Measurements from ENCODE around the gene IP6K1. TPM values are rescaled to one million over a fixed set of nuclear protein-coding genes. Genes with fewer than 3 reads are reported as not detected.
A peak's percentile ranks its signal among the peaks of the same experiment; 100 is the strongest.

The IP6K1 gene
- polyA plus RNA-seq, 4 donors = 14.8 to 27.1 (median 18.2) TPM

DNA sequence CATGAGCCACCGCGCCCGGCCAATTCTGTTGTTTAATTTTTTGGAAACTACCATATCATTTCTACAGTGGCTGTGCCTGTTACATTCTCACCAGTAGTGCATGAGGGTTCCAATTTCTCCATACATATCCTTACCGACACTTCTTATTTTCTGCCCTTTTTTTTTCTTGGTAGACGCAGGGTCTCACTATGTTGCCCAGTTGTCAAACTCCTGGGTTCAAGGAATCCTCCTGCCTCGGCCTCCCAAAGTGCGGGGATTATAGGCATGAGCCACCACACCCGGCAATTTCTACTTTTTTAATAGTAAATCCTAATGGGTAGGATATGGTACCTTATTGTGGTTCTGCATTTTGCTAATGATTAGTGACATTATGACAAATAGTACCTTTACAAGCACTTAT is 76.5 kb downstream of the IP6K1 start:
- FAIRE-seq (no peak), DNase-seq (no peak)
- Histone ChIP-seq H3K36me3 (ENCODE audit: control insufficient read depth in 3 of 3, insufficient read depth in 2 of 3, low read depth in 1 of 3, low read length in 3 of 3) (peaks cover 0 to 83% (median 6%) of the 10 kb centered on the region in 3 donors), H3K27me3 (ENCODE audit: control insufficient read depth in 3 of 3, insufficient read depth in 3 of 3, low read length in 3 of 3) (no peaks in the 10 kb centered on the region), H3K4me3 (ENCODE audit: low read depth in 1 of 3, low read length in 3 of 3) (no peak overlapping the region), H3K9me3 (ENCODE audit: control insufficient read depth in 2 of 2, insufficient read depth in 1 of 2, low read depth in 1 of 2, low read length in 1 of 2) (no peaks in the 10 kb centered on the region), H3K27ac (ENCODE audit: low read depth in 1 of 3, low read length in 2 of 3) (no peak overlapping the region), H3K4me1 (ENCODE audit: control insufficient read depth in 3 of 3, insufficient read depth in 2 of 3, low read depth in 1 of 3, low read length in 2 of 3) (peaks cover 0 to 4% (median 0%) of the 10 kb centered on the region in 3 donors)
- WGBS, 3 donors = 91 to 97% (median 96%) methylated on average over 8 of the region's 8 CpGs

DNA sequence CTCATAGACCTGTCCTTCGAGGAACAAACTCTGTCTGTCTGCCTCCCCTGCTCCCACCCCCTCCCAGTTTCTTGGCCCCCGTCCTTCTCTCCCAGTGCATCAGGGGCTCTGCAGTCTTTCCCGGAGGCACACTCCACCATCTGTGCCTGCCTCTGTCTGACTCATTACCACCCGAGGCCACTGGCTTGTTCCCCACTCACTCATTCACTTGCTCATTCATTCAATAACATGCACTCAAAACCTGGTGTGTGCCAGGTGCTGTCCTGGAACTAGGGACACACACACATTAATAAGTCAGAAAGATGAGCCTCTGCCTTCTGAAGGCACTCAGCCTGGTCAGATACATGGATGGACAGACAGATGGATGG is 79.2 kb downstream of the IP6K1 start:
- Histone ChIP-seq H3K27ac (ENCODE audit: low read depth in 1 of 3, low read length in 2 of 3) (no peak overlapping the region), H3K9me3 (ENCODE audit: control insufficient read depth in 2 of 2, insufficient read depth in 1 of 2, low read depth in 1 of 2, low read length in 1 of 2) (no peaks in the 10 kb centered on the region), H3K4me3 (ENCODE audit: low read depth in 1 of 3, low read length in 3 of 3) (no peak overlapping the region), H3K27me3 (ENCODE audit: control insufficient read depth in 3 of 3, insufficient read depth in 3 of 3, low read length in 3 of 3) (no peaks in the 10 kb centered on the region), H3K4me1 (ENCODE audit: control insufficient read depth in 3 of 3, insufficient read depth in 2 of 3, low read depth in 1 of 3, low read length in 2 of 3) (no peaks in the 10 kb centered on the region), H3K36me3 (ENCODE audit: control insufficient read depth in 3 of 3, insufficient read depth in 2 of 3, low read depth in 1 of 3, low read length in 3 of 3) (peaks cover 2 to 83% (median 11%) of the 10 kb centered on the region in 3 donors)
- WGBS, 3 donors = 78 to 90% (median 80%) methylated on average over 4 of the region's 4 CpGs
- DNase-seq (no peak), FAIRE-seq (no peak)

DNA sequence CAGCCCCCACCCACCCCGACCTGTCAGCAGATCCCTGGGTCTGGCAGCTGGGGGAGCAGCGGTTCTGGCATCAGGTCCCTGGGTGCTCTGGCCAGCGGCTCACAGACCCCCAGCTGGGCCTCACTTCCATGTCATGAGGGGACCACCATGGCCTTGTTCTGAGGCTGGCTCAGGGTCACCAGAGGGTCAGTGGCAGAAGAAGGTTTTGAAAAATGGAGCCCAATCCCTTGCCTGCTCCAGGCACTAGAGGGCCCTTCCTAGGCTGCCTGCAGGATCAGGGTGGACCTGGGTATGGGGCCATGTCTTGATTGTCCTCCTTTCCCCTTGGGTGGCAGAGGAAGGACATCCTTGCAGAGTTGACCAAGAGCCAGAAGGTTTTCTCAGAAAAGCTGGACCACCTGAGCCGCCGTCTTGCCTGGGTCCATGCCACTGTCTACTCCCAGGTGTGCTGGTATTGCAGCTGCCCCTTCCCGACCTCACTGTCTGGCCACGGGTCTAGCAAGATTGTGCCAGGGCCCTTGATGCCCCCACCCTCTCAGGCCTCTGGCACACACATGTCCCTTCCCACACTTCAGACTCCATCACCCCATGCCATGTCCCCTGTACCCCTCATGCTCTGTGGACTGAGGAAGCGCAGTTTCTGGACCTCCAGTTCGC is 79.8 kb downstream of the IP6K1 start:
- H3K9me3 ChIP-seq (ENCODE audit: control insufficient read depth in 2 of 2, insufficient read depth in 1 of 2, low read depth in 1 of 2, low read length in 1 of 2) = no peaks in the 10 kb centered on the region
- WGBS, 3 donors = 87 to 88% (median 87%) methylated on average over 9 of the region's 9 CpGs
- H3K27ac ChIP-seq (ENCODE audit: low read depth in 1 of 3, low read length in 2 of 3) = no peak overlapping the region
- H3K4me1 ChIP-seq (ENCODE audit: control insufficient read depth in 3 of 3, insufficient read depth in 2 of 3, low read depth in 1 of 3, low read length in 2 of 3) = no peaks in the 10 kb centered on the region
- FAIRE-seq (no peak), DNase-seq (no peak)
- H3K4me3 ChIP-seq (ENCODE audit: low read depth in 1 of 3, low read length in 3 of 3) = no peak overlapping the region
- H3K27me3 ChIP-seq (ENCODE audit: control insufficient read depth in 3 of 3, insufficient read depth in 3 of 3, low read length in 3 of 3) = no peaks in the 10 kb centered on the region
- H3K36me3 ChIP-seq (ENCODE audit: control insufficient read depth in 3 of 3, insufficient read depth in 2 of 3, low read depth in 1 of 3, low read length in 3 of 3) = peaks cover 3 to 83% (median 11%) of the 10 kb centered on the region in 3 donors

DNA sequence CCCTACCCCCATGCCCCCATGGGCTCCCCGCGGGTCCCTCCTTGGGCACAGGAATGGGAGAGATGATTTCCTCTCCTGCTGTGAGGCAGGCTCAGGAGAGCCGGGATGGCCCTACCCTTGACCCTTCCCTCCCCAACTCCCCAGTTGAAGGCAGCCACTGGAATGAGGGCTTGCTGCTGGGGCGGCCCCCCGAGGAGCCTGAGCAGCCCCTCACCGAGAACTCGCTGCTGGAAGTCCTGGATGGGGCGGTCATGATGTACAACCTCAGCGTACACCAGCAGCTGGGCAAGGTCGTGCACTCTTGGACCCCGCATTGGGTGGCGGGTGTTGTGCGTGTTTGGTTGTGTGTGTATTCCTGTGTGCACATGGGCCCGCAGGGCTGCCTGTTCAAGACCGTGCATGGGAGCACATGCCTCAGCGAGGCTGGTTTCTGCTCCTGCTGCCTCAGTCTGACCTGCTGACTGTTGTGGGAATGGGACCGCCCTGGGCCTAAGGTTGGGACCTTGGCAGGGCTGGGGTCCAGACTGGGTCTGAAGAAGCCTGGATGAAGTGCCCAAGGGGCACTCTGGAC is 80.9 kb downstream of the IP6K1 start:
- WGBS, 3 donors = 95 to 98% (median 96%) methylated on average over 17 of the region's 17 CpGs
- H3K9me3 ChIP-seq (ENCODE audit: control insufficient read depth in 2 of 2, insufficient read depth in 1 of 2, low read depth in 1 of 2, low read length in 1 of 2) = no peaks in the 10 kb centered on the region
- H3K4me1 ChIP-seq (ENCODE audit: control insufficient read depth in 3 of 3, insufficient read depth in 2 of 3, low read depth in 1 of 3, low read length in 2 of 3) = no peaks in the 10 kb centered on the region
- no peak for DNase-seq
- no peak for FAIRE-seq
- H3K4me3 ChIP-seq (ENCODE audit: low read depth in 1 of 3, low read length in 3 of 3) = no peak overlapping the region
- H3K27me3 ChIP-seq (ENCODE audit: control insufficient read depth in 3 of 3, insufficient read depth in 3 of 3, low read length in 3 of 3) = no peaks in the 10 kb centered on the region
- H3K36me3 ChIP-seq (ENCODE audit: control insufficient read depth in 3 of 3, insufficient read depth in 2 of 3, low read depth in 1 of 3, low read length in 3 of 3) = peaks cover 5 to 86% (median 11%) of the 10 kb centered on the region in 3 donors
- H3K27ac ChIP-seq (ENCODE audit: low read depth in 1 of 3, low read length in 2 of 3) = no peak overlapping the region

DNA sequence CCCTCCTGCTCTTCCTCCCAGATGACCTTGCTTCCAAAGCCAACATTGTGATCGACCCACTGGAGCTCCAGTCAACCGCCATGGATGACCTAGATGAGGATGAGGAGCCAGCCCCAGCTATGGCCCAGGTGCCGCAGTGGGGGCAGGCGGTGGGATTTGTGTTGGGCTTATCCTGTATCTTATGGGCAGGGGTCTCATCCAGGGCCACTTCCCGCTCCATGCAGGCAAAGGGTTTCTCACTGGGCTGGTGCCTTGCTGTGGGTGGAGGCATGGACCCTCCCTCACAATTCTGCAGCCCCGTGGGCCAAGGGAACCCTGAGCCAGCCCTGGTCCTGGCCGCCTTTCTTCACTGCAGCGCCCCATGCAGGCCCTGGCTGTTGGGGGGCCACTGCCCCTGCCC is 81.7 kb downstream of the IP6K1 start:
- FAIRE-seq = no peak
- 90 to 97% (median 94%) methylated on average over 8 of the region's 8 CpGs for WGBS, 3 donors
- H3K36me3 ChIP-seq (ENCODE audit: control insufficient read depth in 3 of 3, insufficient read depth in 2 of 3, low read depth in 1 of 3, low read length in 3 of 3) = peaks cover 6 to 89% (median 11%) of the 10 kb centered on the region in 3 donors
- DNase-seq = no peak
- H3K4me3 ChIP-seq (ENCODE audit: low read depth in 1 of 3, low read length in 3 of 3) = no peak overlapping the region
- H3K27me3 ChIP-seq (ENCODE audit: control insufficient read depth in 3 of 3, insufficient read depth in 3 of 3, low read length in 3 of 3) = no peaks in the 10 kb centered on the region
- no peaks in the 10 kb centered on the region for H3K4me1 ChIP-seq (ENCODE audit: control insufficient read depth in 3 of 3, insufficient read depth in 2 of 3, low read depth in 1 of 3, low read length in 2 of 3)
- no peaks in the 10 kb centered on the region for H3K9me3 ChIP-seq (ENCODE audit: control insufficient read depth in 2 of 2, insufficient read depth in 1 of 2, low read depth in 1 of 2, low read length in 1 of 2)
- no peak overlapping the region for H3K27ac ChIP-seq (ENCODE audit: low read depth in 1 of 3, low read length in 2 of 3)

DNA sequence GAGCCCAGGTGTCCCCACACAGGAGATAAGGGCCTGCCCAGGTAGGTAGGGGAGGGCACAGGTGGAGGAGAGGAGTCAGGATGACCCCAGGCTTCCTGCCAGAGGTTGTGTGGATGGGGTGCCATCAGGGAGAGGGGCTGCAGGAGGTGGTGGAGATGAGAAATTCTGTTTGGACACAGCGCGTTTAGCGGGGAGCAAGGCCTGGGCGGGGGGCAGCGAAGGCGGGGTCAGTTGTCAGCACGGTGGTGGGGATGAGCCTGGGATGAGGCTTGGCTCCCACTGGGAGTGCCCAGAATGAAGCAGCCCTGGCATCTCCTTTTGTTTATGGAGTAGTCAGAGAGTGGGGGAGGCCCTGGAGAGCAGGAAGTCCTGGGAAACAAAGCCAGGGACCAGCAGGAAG is 82.4 kb downstream of the IP6K1 start:
- H3K4me1 ChIP-seq (ENCODE audit: control insufficient read depth in 3 of 3, insufficient read depth in 2 of 3, low read depth in 1 of 3, low read length in 2 of 3) = no peaks in the 10 kb centered on the region
- H3K4me3 ChIP-seq (ENCODE audit: low read depth in 1 of 3, low read length in 3 of 3) = no peak overlapping the region
- H3K27ac ChIP-seq (ENCODE audit: low read depth in 1 of 3, low read length in 2 of 3) = no peak overlapping the region
- H3K27me3 ChIP-seq (ENCODE audit: control insufficient read depth in 3 of 3, insufficient read depth in 3 of 3, low read length in 3 of 3) = no peaks in the 10 kb centered on the region
- H3K9me3 ChIP-seq (ENCODE audit: control insufficient read depth in 2 of 2, insufficient read depth in 1 of 2, low read depth in 1 of 2, low read length in 1 of 2) = no peaks in the 10 kb centered on the region
- no peak for FAIRE-seq
- H3K36me3 ChIP-seq (ENCODE audit: control insufficient read depth in 3 of 3, insufficient read depth in 2 of 3, low read depth in 1 of 3, low read length in 3 of 3) = peaks cover 9 to 95% (median 11%) of the 10 kb centered on the region in 3 donors
- WGBS, 3 donors = 92 to 96% (median 94%) methylated on average over 7 of the region's 7 CpGs
- DNase-seq = no peak

DNA sequence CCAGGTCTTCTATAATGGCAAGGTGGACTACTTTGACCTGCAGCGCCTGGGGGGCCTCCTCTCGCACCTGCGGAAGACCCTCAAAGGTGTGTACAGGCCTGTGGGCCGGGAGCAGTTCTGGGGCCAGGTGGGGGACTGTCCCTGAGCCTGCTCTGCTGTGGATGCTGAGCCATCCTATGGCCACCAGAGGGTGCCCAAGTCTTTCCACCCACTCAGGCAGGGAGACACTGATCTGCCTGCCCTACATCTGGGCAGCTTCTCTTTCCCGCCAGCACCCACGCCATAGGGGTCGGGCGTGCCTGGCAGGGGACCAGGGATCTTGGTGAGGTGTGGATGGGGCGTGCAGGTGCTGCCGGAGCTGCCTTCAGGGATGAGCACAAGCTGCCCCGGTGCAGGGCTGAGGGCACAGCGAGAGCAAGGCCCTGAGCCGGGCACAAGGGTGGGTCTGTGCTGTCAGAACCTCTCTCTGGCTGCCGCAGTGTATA is 82.9 kb downstream of the IP6K1 start:
- 48 to 58% (median 49%) methylated on average over 14 of the region's 14 CpGs for WGBS, 3 donors
- Histone ChIP-seq H3K4me1 (ENCODE audit: control insufficient read depth in 3 of 3, insufficient read depth in 2 of 3, low read depth in 1 of 3, low read length in 2 of 3) (no peaks in the 10 kb centered on the region), H3K4me3 (ENCODE audit: low read depth in 1 of 3, low read length in 3 of 3) (no peak overlapping the region), H3K27ac (ENCODE audit: low read depth in 1 of 3, low read length in 2 of 3) (no peak overlapping the region), H3K36me3 (ENCODE audit: control insufficient read depth in 3 of 3, insufficient read depth in 2 of 3, low read depth in 1 of 3, low read length in 3 of 3) (peaks cover 11 to 99% (median 14%) of the 10 kb centered on the region in 3 donors), H3K9me3 (ENCODE audit: control insufficient read depth in 2 of 2, insufficient read depth in 1 of 2, low read depth in 1 of 2, low read length in 1 of 2) (no peaks in the 10 kb centered on the region), H3K27me3 (ENCODE audit: control insufficient read depth in 3 of 3, insufficient read depth in 3 of 3, low read length in 3 of 3) (no peaks in the 10 kb centered on the region)
- FAIRE-seq (no peak), DNase-seq (peak; percentile 74 to 77)

DNA sequence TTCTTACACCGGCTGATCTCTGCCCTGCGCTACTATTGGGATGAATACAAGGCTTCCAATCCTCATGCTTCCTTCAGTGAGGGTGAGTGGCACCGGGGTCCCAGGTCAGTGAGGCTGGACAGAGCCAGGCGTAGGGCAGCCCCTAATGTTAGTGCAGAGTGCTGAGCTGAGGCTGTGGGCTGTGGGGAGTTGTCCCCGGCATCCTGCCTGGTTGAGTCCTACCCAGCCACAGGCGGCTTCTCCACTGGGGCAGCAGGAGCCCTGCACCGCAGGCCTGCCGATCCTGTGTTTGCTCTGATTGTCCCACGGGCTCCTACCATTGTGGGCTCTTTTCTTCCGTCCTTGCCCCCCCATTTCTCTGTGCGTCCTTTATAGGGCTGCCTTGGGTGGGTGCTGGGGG is 83.7 kb downstream of the IP6K1 start:
- Histone ChIP-seq H3K36me3 (ENCODE audit: control insufficient read depth in 3 of 3, insufficient read depth in 2 of 3, low read depth in 1 of 3, low read length in 3 of 3) (peaks cover 6 to 100% (median 20%) of the 10 kb centered on the region in 3 donors), H3K9me3 (ENCODE audit: control insufficient read depth in 2 of 2, insufficient read depth in 1 of 2, low read depth in 1 of 2, low read length in 1 of 2) (no peaks in the 10 kb centered on the region), H3K4me3 (ENCODE audit: low read depth in 1 of 3, low read length in 3 of 3) (no peak overlapping the region), H3K4me1 (ENCODE audit: control insufficient read depth in 3 of 3, insufficient read depth in 2 of 3, low read depth in 1 of 3, low read length in 2 of 3) (no peaks in the 10 kb centered on the region), H3K27ac (ENCODE audit: low read depth in 1 of 3, low read length in 2 of 3) (no peak overlapping the region), H3K27me3 (ENCODE audit: control insufficient read depth in 3 of 3, insufficient read depth in 3 of 3, low read length in 3 of 3) (no peaks in the 10 kb centered on the region)
- no peak for DNase-seq
- 91 to 94% (median 91%) methylated on average over 11 of the region's 11 CpGs for WGBS, 3 donors
- FAIRE-seq = no peak

Measured in small intestine (tissue), 7 donors.